H1 (cell line): Measurements from ENCODE around the gene KRTDAP. TPM values are rescaled to one million over a fixed set of nuclear protein-coding genes. Genes with fewer than 3 reads are reported as not detected.

Source experiments
- CTCF ChIA-PET: fragments of 300-600 bp; sonication (Branson Sonifier 250); formaldehyde crosslinking; loops from one replicate; lab custom pipeline; 2021; ENCODE audit not compliant: partially characterized antibody; lab: Charles Lee
- POLR2A ChIA-PET: fragments of 300-600 bp; sonication (Branson Sonifier 250); formaldehyde crosslinking; loops from one replicate; lab custom pipeline; 2021; ENCODE audit warnings: inconsistent platforms; ENCODE audit not compliant: partially characterized antibody; lab: Charles Lee
- DNase-seq, 2 experiments: peaks; one replicate each; pipeline versions ENCODE4 v3.0.0 to v3.0.0-alpha.2; 2010 to 2022; ENCODE audit warnings: low spot score in 2 of 2, low read depth in 1 of 2, mixed read lengths in 1 of 2
- FAIRE-seq: peaks from 2 replicates; lab custom pipeline; 2011; peaks lifted over from hg19 to GRCh38; lab: Jason Lieb, UNC
- H2AFZ ChIP-seq: 2 replicates; pipeline ENCODE4 v1.8.1; 2012; ENCODE audit warnings: low read length, inconsistent platforms
- H2AK5ac ChIP-seq: 2 replicates; pipeline ENCODE4 v1.6.1; 2013; ENCODE audit warnings: low read depth, low read length
- H2BK120ac ChIP-seq: replicated peaks from 2 replicates; pipeline ENCODE3; 2013; ENCODE audit warnings: low read depth, low read length, inconsistent platforms
- H2BK12ac ChIP-seq: 2 replicates; pipeline ENCODE4 v1.6.1; 2013; ENCODE audit warnings: low read depth, low read length
- H2BK15ac ChIP-seq: 2 replicates; pipeline ENCODE4 v1.6.1; 2013; ENCODE audit warnings: low read length
- H2BK20ac ChIP-seq: 2 replicates; pipeline ENCODE4 v1.6.1; 2013; ENCODE audit warnings: low read length
- H2BK5ac ChIP-seq: 2 replicates; pipeline ENCODE4 v1.6.1; 2013; ENCODE audit warnings: low read depth, low read length
- H3K14ac ChIP-seq: 2 replicates; pipeline ENCODE4 v1.6.1; 2013; ENCODE audit warnings: inconsistent platforms; ENCODE audit not compliant: insufficient read length
- H3K18ac ChIP-seq: 2 replicates; pipeline ENCODE4 v1.6.1; 2013; ENCODE audit warnings: low read length; ENCODE audit errors: extremely low read depth
- H3K23ac ChIP-seq: 2 replicates; pipeline ENCODE4 v1.6.1; 2013; ENCODE audit warnings: inconsistent platforms; ENCODE audit not compliant: insufficient read length
- H3K23me2 ChIP-seq: 2 replicates; pipeline ENCODE4 v1.6.1; 2013; ENCODE audit warnings: low read depth, low read length
- H3K27ac ChIP-seq: 2 replicates; pipeline ENCODE4 v1.6.1; 2011; ENCODE audit warnings: low read depth, low read length, inconsistent platforms
- H3K27me3 ChIP-seq, 4 experiments: replicated peaks in 1 of 4; 1 replicate in 1 of 4; 2 replicates in 3 of 4; pipeline versions ENCODE4 v1.6.1 to v1.8.1; 2011 to 2013; ENCODE audit warnings: low read length in 3 of 4, mild to moderate bottlenecking in 3 of 4, inconsistent platforms in 2 of 4, mixed read lengths in 2 of 4, moderate library complexity in 1 of 4; ENCODE audit not compliant: control insufficient read depth in 3 of 4, insufficient read depth in 3 of 4; ENCODE audit errors: extremely low read depth in 1 of 4
- H3K36me3 ChIP-seq, 4 experiments: 2 replicates each; pipeline versions ENCODE4 v1.6.1 to v1.8.1; 2011 to 2013; ENCODE audit warnings: mild to moderate bottlenecking in 4 of 4, low read length in 3 of 4, moderate library complexity in 2 of 4, control low read depth in 1 of 4, inconsistent platforms in 1 of 4; ENCODE audit not compliant: insufficient read depth in 4 of 4, control insufficient read depth in 2 of 4
- H3K4ac ChIP-seq: replicated peaks from 2 replicates; pipeline ENCODE3; 2013; ENCODE audit warnings: low read length, low read depth, mixed read lengths, inconsistent platforms; ENCODE audit not compliant: insufficient read length
- H3K4me1 ChIP-seq, 4 experiments: replicated peaks in 1 of 4; 1 replicate in 1 of 4; 2 replicates in 3 of 4; pipeline versions ENCODE4 v1.6.1 to v1.8.1; 2011 to 2013; ENCODE audit warnings: low read length in 3 of 4, inconsistent platforms in 2 of 4, mixed read lengths in 1 of 4; ENCODE audit not compliant: insufficient read depth in 4 of 4, control insufficient read depth in 3 of 4
- H3K4me2 ChIP-seq, 2 experiments: 2 replicates each; pipeline versions ENCODE4 v1.6.1 to v1.8.1; 2011 to 2013; ENCODE audit warnings: low read depth in 2 of 2, low read length in 2 of 2, control low read depth in 1 of 2, inconsistent platforms in 1 of 2, mild to moderate bottlenecking in 1 of 2; ENCODE audit not compliant: insufficient read depth in 1 of 2
- H3K4me3 ChIP-seq, 4 experiments: fragments of 200-600, 300-600 bp in 1 of 4; sonication (generic), shearing (Covaris generic), sonication (Bioruptor Twin) in 1 of 4; 2 replicates each; pipeline versions ENCODE4 v1.5.1 to v1.8.1; 2011 to 2016; ENCODE audit warnings: low read length in 4 of 4, low read depth in 3 of 4, control low read depth in 2 of 4, inconsistent platforms in 2 of 4, mild to moderate bottlenecking in 2 of 4, mixed read lengths in 1 of 4, moderate library complexity in 1 of 4; ENCODE audit not compliant: insufficient read depth in 2 of 4; ENCODE audit errors: extremely low read depth in 1 of 4
- H3K56ac ChIP-seq: replicated peaks from 2 replicates; pipeline ENCODE3; 2013; ENCODE audit warnings: low read depth, mild to moderate bottlenecking, mixed read lengths, low read length, inconsistent platforms; ENCODE audit not compliant: insufficient read length
- H3K79me1 ChIP-seq: 2 replicates; pipeline ENCODE4 v1.6.1; 2013; ENCODE audit warnings: low read depth, low read length, control low read depth
- H3K79me2 ChIP-seq, 2 experiments: 2 replicates each; pipeline versions ENCODE4 v1.6.1 to v1.8.1; 2012 to 2013; ENCODE audit warnings: low read length in 2 of 2, mild to moderate bottlenecking in 2 of 2, inconsistent platforms in 1 of 2; ENCODE audit not compliant: insufficient read depth in 2 of 2, control insufficient read depth in 1 of 2
- H3K9ac ChIP-seq, 4 experiments: replicated peaks in 1 of 4; 1 replicate in 1 of 4; 2 replicates in 3 of 4; pipeline versions ENCODE4 v1.6.1 to v1.8.1; 2011 to 2013; ENCODE audit warnings: low read depth in 3 of 4, low read length in 3 of 4, control low read depth in 2 of 4, mild to moderate bottlenecking in 2 of 4, moderate library complexity in 2 of 4, inconsistent platforms in 1 of 4; ENCODE audit errors: extremely low read depth in 1 of 4
- H3K9me3 ChIP-seq, 2 experiments: 2 replicates each; pipeline versions ENCODE4 v1.6.1 to v1.8.1; 2012 to 2013; ENCODE audit warnings: mild to moderate bottlenecking in 2 of 2, moderate library complexity in 2 of 2, control low read depth in 1 of 2, inconsistent platforms in 1 of 2, low read depth in 1 of 2, low read length in 1 of 2, mixed read lengths in 1 of 2; ENCODE audit not compliant: insufficient read depth in 2 of 2
- H4K20me1 ChIP-seq, 2 experiments: replicated peaks in 1 of 2; 2 replicates each; pipeline versions ENCODE3 to v1.8.1; 2011 to 2013; ENCODE audit warnings: inconsistent platforms in 2 of 2, low read length in 2 of 2, mild to moderate bottlenecking in 1 of 2; ENCODE audit not compliant: insufficient read depth in 2 of 2, control insufficient read depth in 1 of 2
- H4K5ac ChIP-seq: 2 replicates; pipeline ENCODE4 v1.6.1; 2013; ENCODE audit warnings: low read length, low read depth, mixed read lengths, inconsistent platforms; ENCODE audit not compliant: insufficient read length
- H4K8ac ChIP-seq: 2 replicates; pipeline ENCODE4 v1.8.0; 2013; ENCODE audit warnings: mild to moderate bottlenecking, moderate library complexity, low read length, inconsistent platforms; ENCODE audit not compliant: insufficient read depth; ENCODE audit errors: extremely low read depth
- H4K91ac ChIP-seq: replicated peaks from 2 replicates; pipeline ENCODE3; 2013; ENCODE audit warnings: low read length, mixed read lengths, inconsistent platforms; ENCODE audit not compliant: insufficient read length
- BACH1 ChIP-seq: IDR thresholded peaks from 2 replicates; pipeline ENCODE4 v1.6.1; 2012; ENCODE audit warnings: low read length, improper control_type of control experiment
- CHD1 ChIP-seq: IDR thresholded peaks from 2 replicates; pipeline ENCODE4 v1.6.1; 2012; ENCODE audit warnings: low read depth, low read length, improper control_type of control experiment
- E2F6 ChIP-seq: IDR thresholded peaks from 2 replicates; pipeline ENCODE4 v1.6.1; 2012; ENCODE audit warnings: inconsistent platforms
- MAX ChIP-seq: IDR thresholded peaks from 2 replicates; pipeline ENCODE4 v1.6.1; 2012; ENCODE audit warnings: inconsistent platforms
- RAD21 ChIP-seq, 2 experiments: IDR thresholded peaks in 1 of 2; conservative IDR thresholded peaks in 1 of 2; 2 replicates each; pipeline ENCODE4 v1.6.1; 2011; ENCODE audit warnings: low read depth in 2 of 2, low read length in 2 of 2, improper control_type of control experiment in 1 of 2, inconsistent platforms in 1 of 2, mild to moderate bottlenecking in 1 of 2, moderate library complexity in 1 of 2
- SAP30 ChIP-seq: fragments of 300-600 bp; sonication (generic); IDR thresholded peaks from 2 replicates; pipeline ENCODE4 v1.7.1; 2012; ENCODE audit warnings: low read length, moderate library complexity, mild to moderate bottlenecking, inconsistent platforms; ENCODE audit not compliant: insufficient read depth, insufficient replicate concordance
- TAF7 ChIP-seq: optimal IDR thresholded peaks from 2 replicates; pipeline ENCODE3; 2011; ENCODE audit warnings: low read depth, mild to moderate bottlenecking, inconsistent platforms, low read length, moderate library complexity, borderline replicate concordance
- USF2 ChIP-seq: IDR thresholded peaks from 2 replicates; pipeline ENCODE4 v1.6.1; 2011; ENCODE audit warnings: low read length, improper control_type of control experiment
- WGBS, 2 experiments: shearing (Covaris generic) in 1 of 2; methylation state at CpG; one replicate each; pipeline versions ENCODE4 v1.1.6 to v1.1.7; 2013 to 2015; ENCODE audit warnings: low lambda C conversion rate in 2 of 2, mixed read lengths in 2 of 2, inconsistent platforms in 1 of 2, low coverage in 1 of 2, missing lambda C conversion rate in 1 of 2; ENCODE audit not compliant: insufficient replicate concordance in 2 of 2, insufficient coverage in 1 of 2, insufficient read length in 1 of 2; ENCODE audit errors: extremely low coverage in 1 of 2, missing lambda C conversion rate in 1 of 2; 5-methylcytosine and 5-hydroxymethylcytosine counted together
- polyA plus RNA-seq, 7 experiments: library from polyadenylated mRNA; depleted of rRNA in 3 of 7; stranded (reverse) in 5 of 7; unstranded in 2 of 7; fragments of >200 nt in 5 of 7; fragments of 200-250 nt in 2 of 7; gene quantifications; 1 replicate in 5 of 7; 2 replicates in 1 of 7; 4 replicates in 1 of 7; pipeline versions ENCODE4 v1.2.1 to v1.2.3, GENCODE V29; 2011 to 2013; ENCODE audit warnings: missing spikeins in 2 of 7, mixed read lengths in 2 of 7
- total RNA-seq: library from RNA; stranded (reverse); fragmentation: NEBNext Ultra II Directional; extraction: Animal tissue kit (Norgen Biotek cat#: 25700); gene quantifications from 2 replicates; pipeline ENCODE4 v1.2.1, GENCODE V29; 2021

Gene KRTDAP
- total and polyA plus RNA-seq, 2 of the 8 experiments (the other 6 are each of a cell fraction or from before 2014, with no cell fraction given), result 0.69 to 0.88 TPM

- Histone ChIP-seq H4K8ac (no peak overlapping the region), H2BK20ac (0 out of 2 replicates have a peak overlapping the region, but pooled peaks have one; percentile 48), H3K18ac (peak overlapping the region; percentile 89; the same call in 1 of the 2 replicates), H3K14ac (no peak overlapping the region), H2BK12ac (no peak overlapping the region), H4K5ac (peak overlapping the region; percentile 61), H3K79me2 (peaks cover 0 to 34% of the 10 kb centered on the region in 2 experiments; a peak in 2 of 4 replicates), H2AFZ (no peak overlapping the region), H4K91ac (peak overlapping the region; percentile 87), H3K4me3 (peak overlapping the region; percentile 77 to 99 (median 93)), H3K4ac (peak overlapping the region; percentile 87), H2BK15ac (peak overlapping the region; percentile 61; the same call in 1 of the 2 replicates), H3K27ac (peak overlapping the region; percentile 92), H4K20me1 (peaks cover 0 to 3% of the 10 kb centered on the region in 2 experiments), H3K23me2 (peaks cover 11% of the 10 kb centered on the region), H3K27me3 (peaks cover 0 to 6% (median 4%) of the 10 kb centered on the region in 4 experiments; a peak in 3 of 7 replicates), H3K9me3 (no peaks in the 10 kb centered on the region), H2BK5ac (peak overlapping the region; percentile 94), H2BK120ac (peak overlapping the region; percentile 69), H3K36me3 (peaks cover 14 to 35% (median 22%) of the 10 kb centered on the region in 4 experiments), H3K4me2 (peak overlapping the region; percentile 84 to 86), H3K56ac (peak overlapping the region; percentile 70), H2AK5ac (no peak overlapping the region), H3K23ac (no peak overlapping the region), H3K79me1 (peaks cover 2% of the 10 kb centered on the region; the same call in 1 of the 2 replicates), H3K4me1 (peaks cover 0 to 20% (median 17%) of the 10 kb centered on the region in 4 experiments; a peak in 6 of 7 replicates), H3K9ac (peak overlapping the region; percentile 64 to 95 (median 93))
- DNase-seq (peak in 1 of 2 experiments; percentile 62), FAIRE-seq (peak; percentile 73)
- POLR2A ChIA-PET, result interaction anchor here (0.6 to 7.4 kb wide), 33 partner anchors 8 to 484 kb away, joined by 3 to 110 read pairs (median 4); partner anchors contain the start of genes COX6B1, HAUS5 and TMEM147
- CTCF ChIA-PET, result interaction anchor here (0.7 to 3.7 kb wide), 13 partner anchors 14 to 348 kb away, joined by 3 to 28 read pairs (median 4); partner anchors contain the start of gene FFAR3
- WGBS, 2 experiments, result 7% methylated on average over 12 of the region's 12 CpGs; no CpG with 5 or more reads in 1 of the 2 experiments
- TF ChIP-seq E2F6 (peak; percentile 93), CHD1 (no peak), BACH1 (no peak), MAX (peak; percentile 94), USF2 (peak; percentile 56), TAF7 (peak; percentile 27), SAP30 (peak; percentile 72), RAD21 (IDR thresholded peaks at IDR 0.05 in 1 of 2, conservative IDR thresholded peaks at IDR 0.05 in 1 of 2; ENCODE audit: low read depth in 2 of 2, low read length in 2 of 2) (no peak)
Observed at GRCh38 chr19:35509018-35509652, 18.9 kb upstream of the KRTDAP start.
